Mucosa of descending colon (tissue), 3 donors: Measurements from ENCODE around the gene PAK6. TPM values are rescaled to one million over a fixed set of nuclear protein-coding genes. Genes with fewer than 3 reads are reported as not detected.

Experiments
- ATAC-seq: fragments of 200-7000 bp; cut with Tn5 transposase; one replicate; pipeline ENCODE4 v1.9.1; 2020; ENCODE audit warnings: mild to moderate bottlenecking, moderate library complexity
- DNase-seq, 3 donors: peaks; one replicate each; pipeline ENCODE4 v3.0.0-alpha.2; 2020
- H3K36me3 ChIP-seq: fragments of 200-600 bp; one replicate; pipeline ENCODE4 v1.8.0; 2021; ENCODE audit warnings: low read depth, mild to moderate bottlenecking
- H3K4me1 ChIP-seq: fragments of 200-600 bp; one replicate; pipeline ENCODE4 v1.8.0; 2021; ENCODE audit warnings: low read depth, mild to moderate bottlenecking
- H3K4me3 ChIP-seq: fragments of 200-600 bp; one replicate; pipeline ENCODE4 v1.8.0; 2021; ENCODE audit warnings: mild to moderate bottlenecking
- H3K9me3 ChIP-seq: fragments of 200-600 bp; one replicate; pipeline ENCODE4 v1.8.0; 2021; ENCODE audit warnings: mild to moderate bottlenecking
- CTCF ChIP-seq: fragments of 200-600 bp; IDR thresholded peaks from one replicate; pipeline ENCODE4 v1.8.0; 2022; ENCODE audit warnings: antibody characterized with exemption, mild to moderate bottlenecking
- intact Hi-C, 2 donors: fragments of 100-400 bp; cut with DNase I in 1 of 2; cut with micrococcal nuclease in 1 of 2; formaldehyde crosslinking; loops; one replicate each; pipeline versions ENCODE4 v1.11.0 to v1.11.1; 2022; cut with DNase I, micrococcal nuclease
- total RNA-seq, 3 donors: library from RNA; stranded (reverse); fragmentation: NEBNext Ultra II Directional in 2 of 3; extraction: Animal tissue kit (Norgen Biotek cat#: 25700) in 2 of 3; gene quantifications; one replicate each; pipeline versions ENCODE4 v1.2.1 to v1.2.4, GENCODE V29; 2021 to 2023
- donor health status: DM: no; HTN: no; CAD: no; lungs with moderate emphysema.
- donor health status: DM: no; HTN: no; CAD: no.
- donor health status: DM: no; HTN: yes; CAD: no.

Gene PAK6
- total RNA-seq, 3 donors from 2014 or later, result 0.98 to 3.1 (median 2.7) TPM

DNA sequence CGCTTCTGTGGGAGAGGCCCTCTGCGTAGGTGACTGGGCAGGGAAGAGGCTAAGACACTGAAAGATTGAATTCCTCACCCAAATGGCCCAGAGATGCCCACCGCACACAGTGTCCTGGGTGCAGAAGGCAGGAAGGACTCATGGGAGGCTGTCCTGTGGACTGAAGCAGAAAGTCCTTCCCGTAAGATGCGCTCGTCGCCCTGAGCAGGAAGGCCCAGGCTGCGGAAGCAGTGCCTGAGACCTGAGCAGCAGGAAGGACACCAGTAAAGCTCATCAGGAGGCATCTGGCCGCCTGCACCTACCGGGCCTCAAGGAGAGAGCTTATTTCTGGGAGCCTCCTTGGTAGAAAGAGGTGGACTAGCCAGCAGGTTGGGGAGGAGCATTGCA lies 3.3 kb downstream of the PAK6 start:
- intact Hi-C loops, result no loop called here
- ATAC-seq, result no peak
- Histone ChIP-seq H3K4me3 (no peak overlapping the region), H3K9me3 (no peaks in the 10 kb centered on the region), H3K36me3 (no peaks in the 10 kb centered on the region), H3K4me1 (peaks cover 7% of the 10 kb centered on the region)
- no peak for TF ChIP-seq CTCF
- DNase-seq, result no peak

GRCh38 chr15:40242601-40243000 lies 3.7 kb downstream of the PAK6 start:
- ATAC-seq (no peak), DNase-seq (no peak)
- no peak overlapping the region for H3K4me3 ChIP-seq
- H3K4me1 ChIP-seq, result peaks cover 7% of the 10 kb centered on the region
- H3K36me3 ChIP-seq, result no peaks in the 10 kb centered on the region
- no peak for TF ChIP-seq CTCF
- intact Hi-C loops, result no loop called here
- no peaks in the 10 kb centered on the region for H3K9me3 ChIP-seq

DNA sequence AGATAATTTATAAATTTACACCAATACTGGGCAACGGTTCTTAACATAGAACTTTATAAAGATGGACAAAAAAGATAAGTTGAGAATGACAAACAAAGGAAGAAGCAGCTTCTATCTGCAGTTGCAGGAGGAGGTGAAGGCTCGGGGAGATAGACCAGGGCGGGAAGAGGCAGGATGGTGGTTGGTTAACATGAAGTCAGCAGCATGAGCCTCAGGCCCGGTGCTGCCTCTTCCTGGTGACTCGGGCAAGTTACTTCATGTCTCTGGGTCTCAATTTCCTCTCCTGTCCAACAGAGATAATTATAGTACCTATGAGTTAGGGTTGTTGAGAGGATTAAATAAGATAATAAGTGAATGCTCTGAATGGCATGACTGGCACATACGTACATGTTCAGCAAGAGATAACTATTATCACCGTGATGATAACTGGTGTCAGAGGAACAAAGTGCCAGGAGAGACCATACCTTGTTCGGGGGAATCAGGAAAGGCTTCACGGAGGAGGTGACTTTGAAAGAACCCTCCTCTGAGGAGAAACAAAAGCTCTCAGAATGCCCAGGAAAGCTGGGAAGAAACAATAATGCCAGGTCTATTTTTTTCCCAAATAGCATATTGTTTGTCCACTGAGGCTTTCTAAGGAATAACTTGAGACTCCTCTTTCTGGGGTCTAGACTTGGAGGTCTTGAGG lies 4.4 kb downstream of the PAK6 start:
- DNase-seq (no peak), ATAC-seq (no peak)
- peaks cover 7% of the 10 kb centered on the region for H3K4me1 ChIP-seq
- H3K36me3 ChIP-seq, result no peaks in the 10 kb centered on the region
- TF ChIP-seq CTCF, result no peak
- intact Hi-C loops, result no loop called here
- H3K4me3 ChIP-seq, result no peak overlapping the region
- H3K9me3 ChIP-seq, result no peaks in the 10 kb centered on the region

GRCh38 chr15:40244961-40245523 lies 6.2 kb downstream of the PAK6 start:
- ATAC-seq (no peak), DNase-seq (no peak)
- Histone ChIP-seq H3K9me3 (no peaks in the 10 kb centered on the region), H3K4me3 (no peak overlapping the region), H3K36me3 (no peaks in the 10 kb centered on the region), H3K4me1 (no peaks in the 10 kb centered on the region)
- no peak for TF ChIP-seq CTCF
- intact Hi-C loops, result no loop called here

GRCh38 chr15:40245666-40246450 lies 7.0 kb downstream of the PAK6 start:
- ATAC-seq, result no peak

More at GRCh38 chr15:40245666-40246450, 7.0 kb downstream of the PAK6 start:
- intact Hi-C loops, result no loop called here
- Histone ChIP-seq H3K9me3 (no peaks in the 10 kb centered on the region), H3K4me3 (no peak overlapping the region), H3K36me3 (no peaks in the 10 kb centered on the region), H3K4me1 (no peaks in the 10 kb centered on the region)
- no peak for TF ChIP-seq CTCF
- no peak for DNase-seq
